ENCODE data around the gene TNFSF12.

The TNFSF12 gene, protein sequence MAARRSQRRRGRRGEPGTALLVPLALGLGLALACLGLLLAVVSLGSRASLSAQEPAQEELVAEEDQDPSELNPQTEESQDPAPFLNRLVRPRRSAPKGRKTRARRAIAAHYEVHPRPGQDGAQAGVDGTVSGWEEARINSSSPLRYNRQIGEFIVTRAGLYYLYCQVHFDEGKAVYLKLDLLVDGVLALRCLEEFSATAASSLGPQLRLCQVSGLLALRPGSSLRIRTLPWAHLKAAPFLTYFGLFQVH

DNA sequence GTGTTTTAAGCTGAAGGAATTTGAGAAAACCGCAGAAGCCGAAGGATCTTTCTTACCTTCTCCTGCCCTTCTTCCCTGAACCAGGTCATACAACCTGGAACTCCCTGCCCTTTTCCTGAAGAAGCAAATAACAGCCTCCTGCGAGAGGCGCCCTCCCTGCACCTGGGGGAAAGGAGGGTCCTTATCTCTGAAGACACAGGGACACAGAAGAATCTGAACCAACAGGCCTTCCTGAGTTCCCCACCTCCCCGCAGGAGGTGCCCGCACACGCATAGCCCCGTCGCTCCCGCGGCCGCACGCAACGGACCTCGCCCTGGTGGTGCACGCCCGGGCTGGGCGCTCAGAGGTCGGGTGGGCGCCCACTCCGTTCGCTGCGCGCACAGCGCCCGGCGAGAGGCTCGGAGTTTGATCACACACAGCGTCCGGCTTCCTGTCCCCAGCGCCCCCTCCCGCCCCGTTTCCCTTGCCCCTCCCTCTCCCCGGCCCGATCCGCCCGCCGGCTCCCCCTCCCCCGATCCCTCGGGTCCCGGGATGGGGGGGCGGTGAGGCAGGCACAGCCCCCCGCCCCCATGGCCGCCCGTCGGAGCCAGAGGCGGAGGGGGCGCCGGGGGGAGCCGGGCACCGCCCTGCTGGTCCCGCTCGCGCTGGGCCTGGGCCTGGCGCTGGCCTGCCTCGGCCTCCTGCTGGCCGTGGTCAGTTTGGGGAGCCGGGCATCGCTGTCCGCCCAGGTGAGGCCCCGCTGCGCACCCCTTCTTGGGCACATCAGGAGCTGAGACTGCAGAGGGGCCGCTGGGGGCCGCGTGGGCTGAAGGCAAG lies at the start of gene TNFSF12:
Gene TNFSF12 (plus strand): TSS at position 474 of the 816 bp plus-strand sequence. CDS start 96 bp downstream, at position 570.
- peak; percentile 41 to 61 for DNase-seq

DNA sequence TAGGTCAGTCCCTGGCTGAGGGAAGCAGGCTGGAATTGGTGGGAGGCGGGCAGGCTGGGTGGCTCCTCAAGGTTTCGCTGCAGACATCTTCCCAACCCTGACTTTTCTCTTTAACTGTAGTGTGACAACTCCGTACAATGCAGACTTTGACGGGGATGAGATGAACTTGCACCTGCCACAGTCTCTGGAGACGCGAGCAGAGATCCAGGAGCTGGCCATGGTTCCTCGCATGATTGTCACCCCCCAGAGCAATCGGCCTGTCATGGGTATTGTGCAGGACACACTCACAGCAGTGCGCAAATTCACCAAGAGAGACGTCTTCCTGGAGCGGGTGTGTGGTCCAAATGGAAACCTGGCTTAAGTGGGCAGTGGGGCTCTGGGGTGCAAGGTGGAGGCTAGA lies 49.7 kb upstream of the TNFSF12 start:
- DNase-seq = no peak

DNA sequence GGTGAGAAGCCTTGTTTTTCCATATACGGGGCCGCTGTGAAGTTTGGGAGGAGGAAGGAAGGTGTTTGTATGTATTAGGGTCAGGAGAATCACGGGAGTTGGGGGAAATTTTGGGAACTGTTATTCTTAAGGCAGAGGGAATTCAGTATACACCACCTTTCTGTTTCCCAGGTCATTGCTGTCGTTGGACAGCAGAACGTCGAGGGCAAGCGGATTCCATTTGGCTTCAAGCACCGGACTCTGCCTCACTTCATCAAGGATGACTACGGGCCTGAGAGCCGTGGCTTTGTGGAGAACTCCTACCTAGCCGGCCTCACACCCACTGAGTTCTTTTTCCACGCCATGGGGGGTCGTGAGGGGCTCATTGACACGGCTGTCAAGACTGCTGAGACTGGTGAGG lies 47.1 kb upstream of the TNFSF12 start:
- no peak for DNase-seq

DNA sequence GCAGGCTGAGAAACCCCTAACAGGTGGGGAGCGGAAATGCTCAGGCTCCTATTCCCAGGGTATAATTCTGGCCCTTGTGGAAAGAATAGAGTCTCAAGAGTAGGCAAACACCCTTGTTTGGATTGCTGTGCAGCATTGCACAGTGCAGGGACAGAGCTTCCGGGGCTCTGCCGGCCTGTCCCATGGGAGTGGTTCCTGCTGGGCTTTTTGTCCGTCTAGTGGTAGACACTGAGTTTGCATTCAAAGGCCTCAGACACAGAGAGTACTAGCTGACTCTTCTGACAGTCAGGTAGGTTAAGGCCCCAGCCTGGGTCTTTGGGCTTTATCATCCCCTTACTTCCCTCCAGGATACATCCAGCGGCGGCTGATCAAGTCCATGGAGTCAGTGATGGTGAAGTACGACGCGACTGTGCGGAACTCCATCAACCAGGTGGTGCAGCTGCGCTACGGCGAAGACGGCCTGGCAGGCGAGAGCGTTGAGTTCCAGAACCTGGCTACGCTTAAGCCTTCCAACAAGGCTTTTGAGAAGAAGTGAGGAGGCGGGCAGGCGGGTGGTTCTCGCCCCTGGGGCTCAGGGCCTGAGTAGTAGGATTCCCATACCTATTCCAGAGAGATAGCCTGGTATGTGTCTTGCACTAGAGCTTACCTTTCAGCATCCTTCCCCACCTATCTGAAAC lies 46.5 kb upstream of the TNFSF12 start:
- DNase-seq = no peak

DNA sequence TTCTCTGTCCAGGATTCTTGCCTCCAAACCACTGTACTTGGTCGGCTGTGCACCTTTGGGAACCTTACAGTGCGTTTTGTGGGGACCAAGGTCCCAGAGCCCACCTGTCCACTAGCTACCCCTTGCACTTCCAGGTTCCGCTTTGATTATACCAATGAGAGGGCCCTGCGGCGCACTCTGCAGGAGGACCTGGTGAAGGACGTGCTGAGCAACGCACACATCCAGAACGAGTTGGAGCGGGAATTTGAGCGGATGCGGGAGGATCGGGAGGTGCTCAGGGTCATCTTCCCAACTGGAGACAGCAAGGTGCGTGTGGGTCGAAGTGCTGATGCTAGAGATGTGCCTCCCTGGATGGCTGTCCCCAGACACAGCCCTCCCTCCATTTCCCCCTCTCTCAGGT lies 45.9 kb upstream of the TNFSF12 start:
- no peak for DNase-seq

DNA sequence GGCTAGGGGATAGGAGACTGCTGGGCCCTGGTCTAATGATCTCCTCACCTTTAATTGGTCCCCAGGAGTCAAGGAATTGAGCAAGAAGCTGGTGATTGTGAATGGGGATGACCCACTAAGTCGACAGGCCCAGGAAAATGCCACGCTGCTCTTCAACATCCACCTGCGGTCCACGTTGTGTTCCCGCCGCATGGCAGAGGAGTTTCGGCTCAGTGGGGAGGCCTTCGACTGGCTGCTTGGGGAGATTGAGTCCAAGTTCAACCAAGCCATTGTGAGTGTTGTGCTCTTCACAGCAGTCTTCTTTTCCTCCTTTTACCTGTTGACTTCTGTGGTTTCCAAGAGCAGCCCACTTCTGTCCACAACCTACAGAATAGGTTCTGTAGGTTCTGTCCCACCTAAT lies 45.3 kb upstream of the TNFSF12 start:
- no peak for DNase-seq

DNA sequence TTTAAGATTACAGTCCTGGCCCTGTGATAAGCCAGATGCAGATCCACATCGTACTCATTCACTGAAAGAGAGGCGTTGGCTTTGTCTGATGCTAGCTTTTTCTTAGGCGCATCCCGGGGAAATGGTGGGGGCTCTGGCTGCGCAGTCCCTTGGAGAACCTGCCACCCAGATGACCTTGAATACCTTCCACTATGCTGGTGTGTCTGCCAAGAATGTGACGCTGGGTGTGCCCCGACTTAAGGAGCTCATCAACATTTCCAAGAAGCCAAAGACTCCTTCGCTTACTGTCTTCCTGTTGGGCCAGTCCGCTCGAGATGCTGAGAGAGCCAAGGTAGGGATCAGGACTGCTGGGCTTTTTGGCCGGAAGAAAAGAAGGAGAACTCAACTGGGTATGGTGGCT lies 40.7 kb upstream of the TNFSF12 start:
- no peak for DNase-seq

DNA sequence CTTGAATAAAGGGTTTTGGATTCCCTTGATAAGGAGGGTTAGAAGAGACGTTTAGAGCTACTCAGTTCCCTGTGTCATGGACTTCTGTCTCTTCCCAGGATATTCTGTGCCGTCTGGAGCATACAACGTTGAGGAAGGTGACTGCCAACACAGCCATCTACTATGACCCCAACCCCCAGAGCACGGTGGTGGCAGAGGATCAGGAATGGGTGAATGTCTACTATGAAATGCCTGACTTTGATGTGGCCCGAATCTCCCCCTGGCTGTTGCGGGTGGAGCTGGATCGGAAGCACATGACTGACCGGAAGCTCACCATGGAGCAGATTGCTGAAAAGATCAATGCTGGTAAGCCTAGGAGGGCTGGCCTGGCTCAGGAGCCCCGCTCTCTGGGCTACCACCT lies 40.0 kb upstream of the TNFSF12 start:
- no peak for DNase-seq

DNA sequence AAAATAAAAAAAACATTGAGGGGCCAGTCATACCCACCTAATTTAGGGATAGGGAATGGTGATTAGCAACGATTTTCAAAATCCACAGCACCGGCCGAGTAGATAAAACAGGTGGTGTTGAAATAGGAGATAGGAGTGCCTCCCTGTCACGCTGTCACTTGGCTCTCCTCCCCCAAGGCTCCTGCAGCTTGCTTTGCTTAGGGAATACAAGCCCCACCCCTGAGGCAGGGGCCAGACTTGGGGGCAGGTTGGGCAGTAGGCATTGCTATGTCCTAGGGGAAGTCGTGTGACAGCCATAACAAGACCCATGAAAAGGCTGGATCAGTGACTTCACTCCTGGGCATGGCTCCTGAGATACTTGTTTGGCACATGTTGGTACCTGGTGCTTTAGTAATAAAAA lies 38.9 kb upstream of the TNFSF12 start:
- no peak for DNase-seq

DNA sequence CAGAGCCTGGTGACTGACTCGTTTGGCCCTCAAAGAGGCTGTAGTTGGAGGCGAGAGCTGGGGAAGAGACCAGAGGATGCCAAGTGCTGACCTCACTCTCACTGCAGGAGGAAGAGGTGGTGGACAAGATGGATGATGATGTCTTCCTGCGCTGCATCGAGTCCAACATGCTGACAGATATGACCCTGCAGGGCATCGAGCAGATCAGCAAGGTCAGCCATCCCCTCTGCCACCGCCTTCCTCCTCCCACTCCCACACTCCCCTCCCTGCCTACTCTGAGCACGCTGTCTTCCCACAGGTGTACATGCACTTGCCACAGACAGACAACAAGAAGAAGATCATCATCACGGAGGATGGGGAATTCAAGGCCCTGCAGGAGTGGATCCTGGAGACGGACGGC lies 37.8 kb upstream of the TNFSF12 start:
- no peak for DNase-seq

DNA sequence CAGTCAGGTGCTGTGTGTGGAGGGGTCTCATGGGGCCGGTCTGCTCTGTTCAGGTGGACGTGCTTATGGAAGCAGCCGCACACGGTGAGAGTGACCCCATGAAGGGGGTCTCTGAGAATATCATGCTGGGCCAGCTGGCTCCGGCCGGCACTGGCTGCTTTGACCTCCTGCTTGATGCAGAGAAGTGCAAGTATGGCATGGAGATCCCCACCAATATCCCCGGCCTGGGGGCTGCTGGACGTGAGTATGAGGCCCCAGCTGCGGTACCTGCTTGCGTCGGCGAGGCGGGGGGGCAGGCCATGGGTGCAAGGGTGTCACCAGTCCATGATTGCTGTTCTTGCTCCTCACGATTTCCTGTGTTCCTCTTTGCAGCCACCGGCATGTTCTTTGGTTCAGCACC lies 36.8 kb upstream of the TNFSF12 start:
- no peak for DNase-seq

DNA sequence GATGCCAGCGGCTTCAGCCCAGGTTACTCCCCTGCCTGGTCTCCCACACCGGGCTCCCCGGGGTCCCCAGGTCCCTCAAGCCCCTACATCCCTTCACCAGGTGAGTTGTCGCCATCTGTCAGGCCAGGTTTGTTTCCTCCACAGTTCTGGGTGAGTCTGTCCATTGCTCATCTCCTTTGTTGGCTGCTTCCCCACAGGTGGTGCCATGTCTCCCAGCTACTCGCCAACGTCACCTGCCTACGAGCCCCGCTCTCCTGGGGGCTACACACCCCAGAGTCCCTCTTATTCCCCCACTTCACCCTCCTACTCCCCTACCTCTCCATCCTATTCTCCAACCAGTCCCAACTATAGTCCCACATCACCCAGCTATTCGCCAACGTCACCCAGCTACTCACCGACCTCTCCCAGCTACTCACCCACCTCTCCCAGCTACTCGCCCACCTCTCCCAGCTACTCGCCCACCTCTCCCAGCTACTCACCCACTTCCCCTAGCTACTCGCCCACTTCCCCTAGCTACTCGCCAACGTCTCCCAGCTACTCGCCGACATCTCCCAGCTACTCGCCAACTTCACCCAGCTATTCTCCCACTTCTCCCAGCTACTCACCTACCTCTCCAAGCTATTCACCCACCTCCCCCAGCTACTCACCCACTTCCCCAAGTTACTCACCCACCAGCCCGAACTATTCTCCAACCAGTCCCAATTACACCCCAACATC lies 35.9 kb upstream of the TNFSF12 start:
- no peak for DNase-seq

DNA sequence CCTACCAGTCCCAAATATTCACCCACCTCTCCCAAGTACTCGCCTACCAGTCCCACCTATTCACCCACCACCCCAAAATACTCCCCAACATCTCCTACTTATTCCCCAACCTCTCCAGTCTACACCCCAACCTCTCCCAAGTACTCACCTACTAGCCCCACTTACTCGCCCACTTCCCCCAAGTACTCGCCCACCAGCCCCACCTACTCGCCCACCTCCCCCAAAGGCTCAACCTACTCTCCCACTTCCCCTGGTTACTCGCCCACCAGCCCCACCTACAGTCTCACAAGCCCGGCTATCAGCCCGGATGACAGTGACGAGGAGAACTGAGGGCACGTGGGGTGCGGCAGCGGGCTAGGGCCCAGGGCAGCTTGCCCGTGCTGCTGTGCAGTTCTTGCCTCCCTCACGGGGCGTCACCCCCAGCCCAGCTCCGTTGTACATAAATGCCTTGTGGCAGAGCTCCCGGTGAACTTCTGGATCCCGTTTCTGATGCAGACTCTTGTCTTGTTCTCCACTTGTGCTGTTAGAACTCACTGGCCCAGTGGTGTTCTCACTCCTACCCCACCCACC lies 34.9 kb upstream of the TNFSF12 start:
- DNase-seq = no peak

DNA sequence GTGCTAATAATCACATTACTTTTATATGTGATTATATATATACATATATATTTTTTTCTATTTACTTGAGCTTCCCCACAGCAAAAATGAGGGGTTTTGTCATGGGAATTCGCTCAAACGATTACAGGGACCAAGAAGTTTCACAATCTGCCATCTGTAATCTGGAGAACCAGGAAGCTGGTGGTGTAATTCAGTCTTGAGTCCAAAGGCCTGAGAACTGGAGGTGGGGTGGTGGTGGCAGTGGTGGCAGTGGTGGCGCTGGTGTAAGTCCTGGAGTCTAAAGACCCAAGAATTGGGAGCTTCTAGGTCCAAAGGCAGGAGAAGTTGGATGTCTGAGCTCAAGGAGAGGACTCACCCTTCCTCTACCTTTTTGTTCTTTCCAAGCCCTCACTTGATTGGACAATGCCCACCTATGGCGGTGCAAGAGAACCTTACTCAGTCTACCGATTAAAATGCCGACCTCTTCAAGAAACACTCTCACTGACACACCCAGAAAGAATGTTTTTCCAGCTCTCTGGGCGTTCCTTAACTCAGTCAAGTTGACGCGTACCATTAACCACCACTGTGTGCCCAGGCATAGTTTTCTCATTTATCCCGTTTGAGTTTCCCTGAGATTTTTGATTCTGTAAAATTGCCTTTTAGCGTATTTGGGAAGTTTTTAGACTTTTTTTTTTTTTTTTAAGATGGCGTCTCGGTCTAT lies 32.8 kb upstream of the TNFSF12 start:
- DNase-seq = no peak

DNA sequence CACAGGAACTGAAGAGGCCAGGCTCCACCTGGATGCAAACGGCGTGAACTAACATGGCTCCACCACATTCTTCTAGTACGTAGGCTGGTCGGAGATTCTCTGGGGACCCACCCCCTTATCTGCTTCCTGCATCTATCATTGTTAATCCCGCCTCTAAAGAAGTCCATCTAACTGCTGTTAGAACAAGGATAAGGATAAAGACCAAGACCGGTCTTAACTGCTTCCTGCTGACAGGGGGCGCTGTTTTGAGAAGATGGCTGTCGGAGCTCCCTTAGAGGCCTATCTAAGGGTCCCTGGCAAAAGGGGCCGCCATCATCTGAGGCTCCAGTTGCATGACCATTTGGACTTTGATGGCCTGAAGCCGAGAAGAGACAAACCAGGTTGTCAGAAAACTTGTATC lies 25.8 kb upstream of the TNFSF12 start:
- DNase-seq = peak; percentile 55 to 67

DNA sequence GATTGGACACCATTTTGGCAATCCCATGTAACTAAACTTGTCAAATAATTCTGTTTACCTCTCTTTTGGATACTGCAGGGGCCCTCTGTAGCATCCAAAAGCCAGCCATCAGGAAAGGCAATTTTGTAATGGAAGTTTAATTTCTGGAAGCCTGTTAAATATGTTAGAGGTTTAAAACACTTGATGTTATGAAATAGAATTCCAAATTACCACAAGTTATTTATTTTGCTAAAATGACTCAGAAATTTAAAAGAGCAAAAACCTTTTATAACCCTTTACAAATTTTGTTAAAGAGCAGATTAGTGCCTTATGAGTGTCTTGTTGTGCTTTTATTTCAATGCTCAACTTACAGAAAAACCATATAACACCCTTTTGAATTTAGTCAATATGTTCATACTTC lies 20.0 kb upstream of the TNFSF12 start:
- no peak for DNase-seq

DNA sequence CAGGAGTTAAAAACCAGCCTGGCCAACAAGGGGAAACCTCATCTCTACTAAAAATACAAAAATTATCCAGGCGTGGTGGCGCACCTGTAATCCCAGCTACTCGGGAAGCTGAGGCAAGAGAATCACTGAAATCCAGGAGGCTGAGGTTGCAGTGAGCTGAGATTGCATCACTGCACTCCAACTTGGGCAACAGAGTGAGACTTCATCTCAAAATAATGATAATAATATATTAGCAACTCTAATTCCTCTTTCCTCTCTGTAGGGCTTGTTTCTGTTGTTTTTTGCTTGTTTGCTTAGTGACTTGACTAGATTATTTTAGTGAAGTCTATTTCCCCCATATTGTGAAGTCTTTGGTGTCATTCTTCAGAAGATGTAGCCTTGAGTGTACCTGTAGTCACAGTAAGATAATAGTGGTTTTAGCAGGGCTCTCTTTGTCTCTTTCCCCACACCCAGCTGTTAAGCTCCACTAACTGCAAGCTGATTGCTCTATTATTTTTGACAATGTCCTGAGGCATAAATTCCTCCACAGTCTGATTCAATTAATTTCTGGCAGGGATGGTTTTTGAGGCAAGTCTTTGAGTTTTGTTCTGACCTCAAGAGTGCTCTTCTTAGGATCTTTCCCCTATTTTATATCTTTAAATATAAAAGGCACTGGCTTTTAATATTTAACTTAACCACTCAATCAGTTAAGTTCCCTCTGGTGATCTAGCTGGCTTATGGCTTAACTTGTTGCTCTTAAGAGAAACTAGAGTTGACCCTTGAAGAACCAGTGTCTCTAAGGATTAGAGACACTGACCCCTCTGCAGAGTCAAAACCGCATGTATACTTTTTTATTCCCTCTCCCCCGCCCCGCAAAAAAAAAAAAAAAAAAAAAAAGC lies 18.6 kb upstream of the TNFSF12 start:
- DNase-seq = no peak

DNA sequence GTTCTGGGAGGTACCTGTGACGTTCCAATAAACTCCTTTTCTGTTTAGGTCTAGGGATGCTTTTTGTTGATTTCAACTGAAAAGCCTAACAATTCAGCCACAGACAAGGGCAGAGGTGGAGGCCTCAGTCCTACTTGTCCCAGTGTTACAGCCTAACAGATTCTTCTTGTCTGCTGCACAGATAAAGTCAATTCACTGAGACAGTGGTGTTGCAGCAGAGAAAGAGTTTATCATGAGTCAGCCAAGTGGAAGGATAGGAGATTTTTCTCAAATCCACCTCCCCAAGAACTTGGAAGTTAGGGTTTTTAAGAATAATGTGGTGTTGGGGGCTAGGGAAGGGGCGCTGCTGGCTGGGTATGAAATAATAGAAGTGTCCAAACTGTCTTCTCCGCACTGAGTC lies 10.8 kb upstream of the TNFSF12 start:
- no peak for DNase-seq

DNA sequence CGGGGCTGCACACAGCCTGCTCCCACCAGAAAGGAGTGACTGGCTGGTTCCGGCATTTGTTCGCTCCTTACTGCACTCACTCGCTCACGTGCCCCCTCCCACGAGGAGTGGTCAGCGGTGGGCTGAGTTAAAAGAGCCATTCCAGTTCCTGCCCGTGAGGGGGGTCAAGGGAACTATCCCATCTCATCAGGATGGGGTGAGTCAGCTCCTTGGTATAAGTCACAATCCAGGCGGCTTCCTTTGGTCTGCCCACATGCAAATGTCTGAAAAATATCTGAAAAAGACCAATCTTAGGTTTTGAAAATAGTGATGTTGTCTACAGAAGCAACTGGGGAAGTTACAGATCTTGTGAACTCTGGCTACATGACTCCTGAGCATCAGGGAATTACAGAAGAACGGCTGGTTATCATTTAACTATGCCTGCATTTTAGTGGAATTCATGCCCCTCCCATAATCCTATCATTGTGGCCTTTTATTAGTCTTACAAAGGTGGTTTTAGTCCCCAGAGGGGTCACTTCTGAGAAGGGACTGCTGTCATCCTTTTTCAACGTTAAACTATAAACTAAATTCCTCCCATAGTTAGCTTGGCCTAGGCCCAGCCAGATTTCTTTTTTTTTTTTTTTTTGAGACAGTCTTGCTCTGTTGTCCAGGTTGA lies 9.8 kb upstream of the TNFSF12 start:
- DNase-seq = no peak

DNA sequence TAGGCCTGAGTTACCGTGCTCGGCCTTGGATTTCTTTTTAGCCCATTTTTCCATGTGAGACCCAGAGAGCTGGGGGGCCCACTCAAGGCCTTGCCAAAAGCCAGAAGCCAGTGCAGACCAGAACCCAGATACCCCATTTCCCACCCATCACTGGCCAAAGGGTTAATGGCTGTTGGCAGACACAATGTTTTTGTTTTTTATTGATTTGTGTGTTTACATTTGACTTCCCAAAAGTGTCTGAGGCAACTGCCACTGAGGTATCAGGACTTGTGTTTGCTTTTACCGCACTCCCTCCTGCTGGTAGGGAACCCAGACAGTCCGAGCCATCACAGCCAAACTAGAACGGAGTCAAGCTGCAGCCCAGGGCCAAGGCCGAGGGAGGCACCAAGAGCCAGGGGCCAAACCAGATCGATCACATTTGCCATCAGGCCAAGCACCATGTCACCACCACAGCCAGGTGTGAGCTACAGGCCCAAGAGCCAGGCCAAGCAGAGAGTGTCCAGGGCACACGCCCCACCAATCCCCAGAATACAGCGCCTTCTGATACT lies 7.7 kb upstream of the TNFSF12 start:
- DNase-seq = no peak

Measured in CD4-positive, alpha-beta T cell treated with Interleukin-4 for 1 hour (primary cell).